Placental epithelial cell (primary cell): ENCODE data around the gene TIGD6. TPM values are rescaled to one million over a fixed set of nuclear protein-coding genes. Genes with fewer than 3 reads are reported as not detected.

ENCODE experiments used
- total RNA-seq: library from RNA; depleted of rRNA; stranded (reverse); fragments of >200 nt; gene quantifications from 2 replicates; pipeline ENCODE4 v1.2.3, GENCODE V29; 2012

Gene TIGD6
- total RNA-seq = 5.7 and 9.4 TPM in 2 replicates

GRCh38 chr5:150000256-150000989, at the start of gene TIGD6, which contains the start of gene HMGXB3:
TIGD6 (minus strand) TSS chr5:150000654; CDS start chr5:149996348, 4,306 bp downstream.
HMGXB3 (plus strand) TSS chr5:150000739; CDS start chr5:150004853, 4,114 bp downstream.

GRCh38 chr5:149960272-149961185, 39.9 kb downstream of the TIGD6 start, which contains the start of gene SLC26A2:
SLC26A2 (plus strand) TSS chr5:149960758; CDS start chr5:149977653, 16,895 bp downstream.

GRCh38 chr5:149944666-149945065, 55.8 kb downstream of the TIGD6 start, which contains the start of gene PDE6A:
PDE6A (minus strand) TSS chr5:149944793; CDS start chr5:149944673, 120 bp downstream.

Other genes with a start within 250 kb of the TIGD6 start
- gene PDE6A, start 55.9 kb downstream of the TIGD6 start, total RNA-seq = 0.11 TPM in 1 of 2 replicates, not detected in the other
- 9.4 and 29.5 TPM in 2 replicates for gene SLC26A2, start 39.9 kb downstream of the TIGD6 start, total RNA-seq
- 30.6 and 33.4 TPM in 2 replicates for gene HMGXB3, start 85 bp upstream of the TIGD6 start, total RNA-seq
- 46.7 and 87.8 TPM in 2 replicates for gene CSF1R, start 85.9 kb upstream of the TIGD6 start, total RNA-seq
- 10.2 and 10.6 TPM in 2 replicates for gene PDGFRB, start 155.2 kb upstream of the TIGD6 start, total RNA-seq
- gene CDX1, start 166.1 kb upstream of the TIGD6 start, total RNA-seq = 0.39 TPM in 1 of 2 replicates, not detected in the other
- gene SLC6A7, start 189.4 kb upstream of the TIGD6 start, total RNA-seq = not detected in 2 replicates